GM18511 (cell line): ENCODE data around the gene TRAPPC3.

Source experiments
- ATAC-seq: cut with Tn5 transposase; IDR thresholded peaks from one replicate; pipeline ENCODE4 v1.9.1; 2021; ENCODE audit warnings: mild to moderate bottlenecking, moderate library complexity; ENCODE audit not compliant: unreplicated experiment

The TRAPPC3 gene

DNA sequence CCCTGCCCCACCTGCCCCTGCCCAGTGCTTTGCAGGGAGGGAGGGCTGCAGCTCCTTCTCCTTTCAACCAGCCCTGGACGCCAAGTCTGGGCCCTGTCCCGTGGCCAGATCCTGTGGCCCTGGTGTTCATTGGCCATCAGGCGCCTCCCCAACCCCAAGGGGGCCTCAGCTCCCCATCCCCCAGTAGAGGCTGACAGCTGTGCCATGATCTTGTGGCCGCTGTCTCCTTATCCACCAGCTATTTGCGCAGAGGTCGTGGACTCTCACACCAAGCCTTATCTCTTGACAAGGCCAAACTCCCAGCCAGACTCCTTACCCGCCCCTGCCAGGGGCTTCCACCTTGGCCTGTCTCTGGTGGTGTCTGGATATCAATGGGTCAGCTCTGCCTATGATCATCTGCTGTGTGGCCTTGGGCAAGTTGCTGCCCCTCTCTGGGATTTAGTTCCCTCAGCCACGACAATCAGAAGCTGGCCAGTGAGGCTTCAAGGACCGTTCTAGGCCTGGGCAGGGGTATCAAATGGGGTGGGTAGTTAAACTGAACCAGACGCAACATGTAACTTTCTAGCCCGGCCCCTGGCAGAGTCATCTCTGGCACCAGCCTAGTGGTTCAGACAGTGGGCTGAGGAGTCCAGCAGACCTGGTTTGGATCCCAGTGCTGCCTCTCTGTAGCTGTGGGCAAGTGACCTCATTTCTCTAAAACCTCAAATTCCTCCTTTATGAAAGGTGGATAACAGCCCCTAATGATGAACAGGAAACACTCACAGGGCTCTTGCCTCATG is 21.0 kb downstream of the TRAPPC3 start:
- no peak for ATAC-seq

DNA sequence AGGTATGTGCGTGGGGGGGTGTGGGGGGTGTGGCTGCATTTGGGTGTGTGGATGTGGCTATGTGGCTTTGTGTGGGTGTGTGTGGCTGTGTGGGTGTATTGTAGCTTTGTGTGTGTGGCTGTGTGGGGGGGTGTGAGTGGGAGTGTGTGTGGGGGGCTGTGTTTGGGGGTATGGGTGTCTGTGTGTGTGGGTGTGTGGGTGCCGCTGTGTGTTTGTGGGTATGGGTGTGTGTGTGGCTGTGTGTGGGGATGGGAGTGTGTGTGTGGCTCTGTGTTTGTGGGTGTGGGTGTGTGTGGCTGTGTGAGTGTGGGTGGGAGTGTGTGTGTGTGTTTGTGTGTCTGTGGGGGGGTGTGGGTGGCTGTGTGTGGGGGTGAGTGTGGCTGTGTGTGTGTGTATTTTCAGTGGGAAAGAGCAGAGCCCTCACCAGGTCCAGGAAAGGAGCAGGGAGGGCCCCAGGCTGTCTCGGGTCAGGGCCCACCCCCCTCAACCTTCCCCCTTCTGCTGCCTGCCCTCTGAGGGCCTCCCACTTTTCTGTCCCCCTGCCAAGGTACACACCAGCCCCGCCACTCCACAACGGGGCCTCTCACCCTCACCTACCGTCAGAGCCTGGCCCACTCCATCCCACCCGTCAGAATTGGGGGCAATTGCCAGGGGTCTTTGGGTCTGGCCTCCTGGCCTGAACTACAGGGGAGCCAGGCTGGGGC is 22.3 kb downstream of the TRAPPC3 start:
- ATAC-seq, result no peak

DNA sequence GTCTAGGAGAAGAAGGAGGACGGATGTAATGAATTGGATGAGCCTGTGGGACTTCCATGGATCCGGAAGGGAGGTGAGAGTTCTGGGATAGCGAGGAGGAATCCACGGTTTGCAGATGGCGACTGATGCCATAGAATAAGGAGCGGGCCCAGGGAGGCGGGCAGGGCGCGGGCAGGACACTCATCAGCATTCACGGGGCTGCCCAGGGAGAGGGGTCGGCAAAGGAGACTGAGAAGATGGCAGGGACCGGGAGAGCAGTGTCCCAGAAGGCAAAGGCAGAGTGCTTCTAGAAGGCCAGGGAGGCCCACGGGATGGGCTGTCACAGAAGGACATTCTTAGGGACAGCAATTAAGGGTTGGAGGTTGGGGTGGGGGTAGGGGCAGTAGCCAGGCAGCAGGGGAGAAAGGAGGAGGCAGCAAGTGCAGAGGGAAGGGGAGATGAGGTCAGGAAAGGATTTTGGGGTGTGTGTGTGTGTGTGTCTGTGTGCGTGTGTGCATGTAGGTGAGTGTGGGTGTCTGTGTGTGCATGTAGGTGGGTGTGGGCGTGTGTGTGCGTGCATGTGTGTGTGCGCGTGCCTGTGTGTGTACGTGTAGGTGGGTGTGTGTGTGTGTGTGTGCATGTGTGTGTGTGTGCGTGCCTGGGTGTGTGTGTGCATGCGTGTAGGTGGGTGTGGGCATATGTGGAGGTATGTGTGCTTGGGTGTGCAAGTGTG is 23.1 kb downstream of the TRAPPC3 start:
- ATAC-seq, result no peak

DNA sequence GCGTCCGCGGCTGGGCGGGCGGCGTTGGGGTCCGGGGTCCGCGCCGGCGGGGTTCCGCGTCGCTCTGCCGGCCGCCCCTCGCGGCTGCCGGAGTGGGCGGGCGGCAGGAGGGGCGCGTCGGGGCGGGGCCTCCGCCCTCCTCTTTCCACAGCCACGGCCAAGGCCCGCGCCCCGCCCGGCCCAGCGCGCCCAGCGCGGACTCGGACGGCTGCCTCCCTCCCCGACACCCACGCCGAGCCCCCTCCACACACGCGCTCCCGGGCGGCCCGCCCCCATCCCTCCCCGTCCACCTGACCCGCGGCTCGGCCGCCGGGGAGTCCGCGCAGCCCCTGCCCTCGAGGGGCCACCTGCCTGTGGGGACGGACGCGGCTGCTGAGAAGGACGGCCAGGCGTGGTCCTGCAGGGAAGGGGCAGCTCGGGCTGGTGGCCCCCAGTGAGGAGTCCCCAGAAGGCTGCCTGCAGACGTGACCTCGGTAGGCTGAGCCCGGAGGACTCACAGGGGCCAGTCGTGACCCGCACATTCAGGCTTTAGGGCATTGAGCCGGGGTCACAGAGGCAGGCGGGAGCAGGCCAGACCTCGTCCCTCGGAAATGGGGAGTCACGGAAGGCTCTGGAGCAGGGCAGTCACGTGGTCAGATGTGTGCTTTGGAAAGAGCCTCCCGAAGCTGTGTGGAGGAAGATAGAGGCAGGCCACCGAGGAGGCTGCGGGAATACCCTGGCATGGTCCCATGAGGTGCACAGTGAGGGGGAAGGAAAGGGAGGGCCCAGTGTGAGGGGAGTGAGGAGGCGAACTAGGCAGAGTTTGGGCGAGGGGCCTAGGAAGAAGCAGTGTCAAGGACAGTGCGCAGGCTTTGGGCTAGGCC is 23.9 kb downstream of the TRAPPC3 start, which contains the start of gene COL8A2:
Gene COL8A2, minus strand, starts transcription at position 94 of the 863 bp plus-strand sequence. CDS start 24,980 bp downstream, outside the sequence.
- no peak for ATAC-seq

DNA sequence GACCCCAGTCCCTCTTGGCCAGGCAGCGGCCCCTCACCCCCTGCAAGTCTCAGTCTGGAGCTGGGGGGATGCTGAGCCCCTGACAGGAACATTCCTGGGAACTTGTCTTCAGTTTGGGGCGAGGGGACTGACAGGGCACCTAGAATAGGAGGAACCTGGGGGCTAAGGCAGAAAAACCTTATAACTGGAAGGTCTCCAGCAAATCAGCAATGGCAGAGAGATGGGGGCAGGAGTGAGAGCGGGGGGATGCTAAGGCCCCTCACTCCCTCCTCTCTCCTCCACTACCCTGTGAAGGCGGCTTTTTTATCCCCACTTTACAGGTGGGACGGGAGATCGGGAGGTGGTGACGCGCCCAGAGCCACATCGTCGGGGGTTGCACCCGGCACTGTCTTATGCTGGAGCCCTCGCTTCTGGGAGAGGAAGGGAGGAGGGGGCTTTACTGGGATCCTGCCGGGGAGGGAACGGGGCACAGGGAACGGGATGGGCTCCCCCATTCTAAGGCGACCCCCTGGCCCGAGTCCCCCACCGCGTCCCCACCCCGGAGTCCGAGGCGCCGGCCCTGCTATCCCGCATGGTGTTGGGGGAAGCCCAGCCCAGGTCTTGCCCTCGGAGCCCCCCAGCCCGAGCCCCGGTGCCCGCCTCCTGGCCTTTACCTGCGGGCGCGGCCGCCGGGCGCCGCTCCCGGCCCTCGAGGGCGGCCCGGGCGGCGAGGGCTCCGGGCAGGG is 24.7 kb downstream of the TRAPPC3 start:
- no peak for ATAC-seq

DNA sequence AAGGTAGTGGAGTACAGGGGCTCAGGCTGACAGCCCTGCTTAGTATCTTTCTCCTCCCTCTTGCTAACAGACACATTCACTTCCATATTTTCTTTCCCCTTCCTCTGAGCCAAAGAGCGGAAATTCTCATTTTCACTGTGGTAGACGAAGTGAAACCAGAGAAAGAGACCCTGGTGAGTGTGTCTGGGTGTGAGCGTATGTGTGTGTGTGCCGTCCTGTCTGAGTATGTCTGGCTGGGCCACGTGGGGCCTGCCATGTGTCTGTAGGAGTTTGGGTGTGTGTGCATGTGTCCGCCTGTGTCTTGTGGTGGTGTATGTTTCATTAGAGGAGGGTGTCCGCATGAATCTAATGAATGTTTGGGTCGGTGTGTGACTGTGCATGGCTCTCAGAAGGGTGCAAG is 25.9 kb downstream of the TRAPPC3 start:
- no peak for ATAC-seq

DNA sequence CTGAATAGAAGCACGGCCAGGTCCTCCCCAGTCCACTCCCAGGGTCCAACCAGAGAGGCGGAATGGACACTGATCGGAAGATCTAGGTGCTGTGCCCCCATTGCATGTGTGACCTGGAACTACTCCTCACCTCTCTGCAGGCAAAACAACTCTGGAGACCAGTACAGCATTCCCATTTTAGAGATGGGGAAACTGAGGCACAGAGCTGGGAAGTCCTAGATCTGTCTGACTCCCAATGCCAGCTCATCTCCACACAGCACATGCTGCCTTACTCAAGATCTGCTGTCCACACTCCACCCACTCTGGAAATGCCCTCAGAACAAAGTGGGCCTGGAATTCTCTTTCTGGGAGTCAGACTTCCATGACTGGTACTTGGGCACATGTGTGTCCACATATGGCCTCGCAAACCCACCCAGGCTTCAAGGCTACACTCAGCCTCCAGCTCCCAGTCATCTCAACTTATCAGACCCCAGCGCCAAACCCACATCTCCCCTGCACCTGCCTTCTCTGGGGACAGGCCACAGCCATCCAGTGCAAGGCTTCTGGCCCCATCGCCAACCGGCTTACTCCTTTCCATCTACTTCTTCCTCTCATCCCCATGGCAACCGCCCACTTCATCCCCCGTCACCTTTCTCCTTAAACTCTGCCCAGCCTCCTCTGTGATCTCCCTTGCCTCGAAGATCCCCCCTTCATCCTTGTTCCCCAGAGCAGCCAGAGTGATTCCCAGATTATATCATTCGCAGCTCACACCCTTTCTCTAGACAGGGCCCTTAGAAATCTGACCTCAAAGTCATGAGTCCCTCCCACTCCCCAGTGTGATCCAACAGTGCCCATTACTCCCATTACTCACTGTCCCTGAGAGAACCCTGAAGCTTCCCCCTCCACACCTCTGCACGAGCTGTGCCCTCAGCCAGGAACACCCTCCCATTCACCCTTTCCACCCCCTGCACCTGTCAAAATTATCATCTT is 26.9 kb downstream of the TRAPPC3 start:
- no peak for ATAC-seq

DNA sequence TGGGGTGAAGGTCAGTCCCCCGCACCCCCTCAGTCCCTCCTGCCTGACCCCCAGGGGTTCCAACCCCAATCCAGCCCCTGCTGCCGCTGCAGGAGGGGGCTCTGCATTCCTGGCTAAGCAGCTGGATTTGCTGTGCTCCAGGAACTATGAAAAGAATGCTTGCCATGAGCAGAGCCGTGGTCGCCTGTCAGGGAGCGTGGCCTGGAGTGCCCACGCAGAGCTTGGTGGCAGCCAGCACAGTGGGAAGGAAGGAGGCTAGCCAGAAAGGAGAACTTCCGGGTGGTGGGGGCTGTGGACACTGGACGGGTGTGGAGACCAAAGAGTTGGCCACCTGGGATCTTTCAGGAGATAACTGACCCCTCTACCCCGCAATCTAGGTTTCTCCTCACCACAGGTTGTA is 29.8 kb downstream of the TRAPPC3 start:
- no peak for ATAC-seq

DNA sequence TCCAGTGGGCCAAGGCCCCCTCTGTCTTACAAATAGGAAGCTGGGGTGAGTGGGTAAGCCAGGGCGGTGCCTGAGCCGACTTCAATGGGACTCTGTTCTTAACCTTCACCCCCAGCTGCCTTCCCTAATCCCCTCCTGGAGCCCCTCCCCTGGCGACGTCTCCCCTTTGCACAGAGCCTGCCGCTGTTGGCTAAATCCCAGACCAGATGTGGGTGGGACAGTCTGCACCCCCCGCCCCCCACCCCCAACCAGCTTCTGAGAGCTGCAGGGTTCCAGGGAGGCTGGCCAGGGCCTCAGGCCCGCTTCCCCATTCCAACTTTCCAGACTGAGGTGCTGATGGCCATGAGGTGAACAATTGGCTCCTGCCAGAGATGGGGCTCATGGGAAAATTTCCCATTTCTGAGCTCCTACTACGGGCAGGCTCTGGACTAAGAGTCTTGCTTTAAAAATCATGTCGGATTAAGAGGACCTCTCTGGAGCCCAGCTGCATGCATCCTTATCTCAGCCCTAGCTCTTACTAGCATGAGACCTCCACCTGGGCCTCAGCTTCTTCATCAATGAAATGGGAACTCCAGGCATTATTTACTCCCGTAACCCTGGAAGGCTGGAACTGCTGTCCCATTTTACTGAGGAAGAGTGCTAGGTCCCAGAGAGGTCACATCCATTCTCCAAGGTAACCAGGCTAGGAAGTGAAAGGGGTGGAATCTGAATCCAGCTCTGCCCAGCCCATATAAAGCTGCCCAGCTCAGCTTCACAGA is 30.7 kb downstream of the TRAPPC3 start:
- no peak for ATAC-seq

DNA sequence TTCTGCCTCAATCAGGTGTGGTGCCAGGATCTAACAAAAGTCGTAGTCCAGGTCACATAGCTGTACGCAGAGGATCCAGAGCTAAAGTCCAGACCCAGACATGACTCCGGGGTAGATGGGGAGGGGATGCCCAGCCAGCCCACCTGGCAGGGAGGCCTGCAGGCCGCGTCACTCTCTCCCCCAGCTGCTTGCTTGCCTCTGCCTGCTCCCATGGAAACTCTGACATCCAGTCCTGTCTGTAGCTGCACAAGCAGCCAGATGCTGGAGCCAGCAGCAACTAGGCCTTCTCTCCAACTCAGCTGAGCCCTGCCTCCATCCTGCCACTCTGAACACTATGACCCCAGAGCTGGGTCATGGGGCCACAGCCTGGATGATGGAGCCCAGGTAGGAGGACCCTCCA is 32.4 kb downstream of the TRAPPC3 start:
- ATAC-seq, result no peak

DNA sequence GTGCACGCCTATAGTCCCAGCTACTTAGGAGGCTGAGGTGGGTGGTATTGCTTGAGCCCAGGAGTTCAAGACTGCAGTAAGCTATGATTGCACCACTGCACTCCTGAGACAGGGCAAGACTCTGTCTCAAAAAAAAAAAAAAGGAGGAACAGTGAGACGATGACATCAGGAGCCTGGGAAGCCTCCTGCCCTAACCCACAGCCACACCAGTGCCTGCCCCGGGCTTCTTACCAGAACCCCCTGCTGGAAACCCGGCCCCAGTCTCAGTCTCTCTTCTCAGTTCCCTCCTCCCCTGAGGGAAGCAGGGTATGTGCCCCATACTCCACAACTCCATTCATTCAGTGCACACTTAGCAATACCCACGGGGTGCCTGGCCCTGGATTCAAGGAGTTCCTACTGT is 33.4 kb downstream of the TRAPPC3 start:
- ATAC-seq, result no peak

DNA sequence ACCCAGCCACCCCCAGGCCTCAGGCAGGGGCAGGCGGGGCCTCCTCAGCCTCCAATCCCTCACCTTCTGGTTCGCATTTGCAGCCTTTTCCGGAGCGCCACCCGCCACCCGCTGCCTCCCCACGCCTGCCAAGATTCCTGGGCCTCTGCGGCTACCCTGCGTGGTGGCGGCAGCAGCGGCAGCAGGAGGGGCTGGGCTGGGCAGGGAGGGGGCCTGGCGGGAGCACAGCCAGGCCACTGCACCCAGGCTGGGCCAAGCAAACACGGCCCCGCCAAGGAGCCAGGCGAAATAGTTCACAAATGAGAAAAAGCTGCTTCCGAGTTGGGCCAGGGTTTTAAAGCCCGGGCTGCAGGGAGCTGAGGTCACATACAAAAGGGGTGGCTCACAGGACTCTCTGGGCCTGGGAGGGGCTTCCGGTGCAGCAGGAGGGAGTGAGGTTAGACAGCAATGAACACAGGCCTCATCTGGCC is 34.1 kb downstream of the TRAPPC3 start:
- no peak for ATAC-seq

DNA sequence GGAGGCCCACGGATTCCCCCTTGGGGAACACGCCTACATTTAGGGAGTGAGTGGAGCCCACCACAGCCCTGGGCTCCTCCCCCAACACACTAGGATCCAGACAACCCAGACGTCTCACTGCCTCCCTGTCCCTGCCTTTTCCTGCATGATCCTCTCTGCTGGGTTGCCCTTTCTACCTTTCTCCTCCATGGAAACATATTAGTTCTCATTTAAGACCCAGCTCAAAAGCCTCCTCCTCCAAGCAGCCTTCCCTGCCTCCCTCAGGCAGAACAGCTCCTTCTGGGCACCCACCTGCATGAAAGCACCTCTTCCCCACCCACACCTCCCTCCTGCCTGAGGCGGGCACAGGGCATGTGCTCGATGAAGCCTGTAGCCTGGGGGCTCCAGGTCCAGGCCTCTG is 34.9 kb downstream of the TRAPPC3 start:
- ATAC-seq, result no peak

DNA sequence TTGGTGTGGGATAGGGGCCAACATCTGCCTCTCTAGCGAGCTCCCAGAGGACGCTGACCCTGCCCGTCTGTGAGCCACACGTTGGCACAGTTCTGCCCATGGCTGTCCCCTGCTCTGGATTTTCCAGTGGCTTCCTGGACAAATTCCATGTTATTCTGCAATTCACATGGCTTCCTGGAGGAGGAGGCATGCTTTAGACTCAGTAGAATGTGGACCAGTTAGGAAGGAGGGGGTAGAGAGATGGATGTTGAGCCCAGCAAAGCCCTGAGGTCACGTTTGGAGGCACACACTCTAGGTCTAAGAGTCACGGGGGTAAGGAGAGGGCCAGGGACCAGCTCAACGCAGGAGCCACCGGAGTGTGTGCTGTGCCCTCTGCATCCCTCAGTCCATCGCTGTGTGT is 36.5 kb downstream of the TRAPPC3 start:
- no peak for ATAC-seq

DNA sequence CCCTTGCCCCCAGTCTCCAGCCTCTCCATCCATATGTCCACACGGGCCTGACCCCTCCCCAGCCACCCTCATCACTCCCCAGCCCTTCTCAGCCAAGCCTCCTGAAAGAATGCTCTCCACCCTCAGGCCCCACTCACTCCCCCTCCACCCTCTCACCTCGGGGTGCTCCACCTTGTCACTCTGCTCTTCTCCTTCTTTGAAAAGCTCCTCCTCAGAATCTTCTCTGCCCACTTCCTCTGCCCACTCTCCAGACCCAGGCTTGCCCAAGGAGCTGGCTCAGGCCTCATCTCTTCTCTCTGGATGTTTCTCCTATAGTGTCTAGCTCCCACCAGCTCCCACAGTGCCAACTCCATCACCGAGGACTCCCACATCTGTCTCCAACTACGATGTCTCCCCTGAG is 38.1 kb downstream of the TRAPPC3 start:
- no peak for ATAC-seq

DNA sequence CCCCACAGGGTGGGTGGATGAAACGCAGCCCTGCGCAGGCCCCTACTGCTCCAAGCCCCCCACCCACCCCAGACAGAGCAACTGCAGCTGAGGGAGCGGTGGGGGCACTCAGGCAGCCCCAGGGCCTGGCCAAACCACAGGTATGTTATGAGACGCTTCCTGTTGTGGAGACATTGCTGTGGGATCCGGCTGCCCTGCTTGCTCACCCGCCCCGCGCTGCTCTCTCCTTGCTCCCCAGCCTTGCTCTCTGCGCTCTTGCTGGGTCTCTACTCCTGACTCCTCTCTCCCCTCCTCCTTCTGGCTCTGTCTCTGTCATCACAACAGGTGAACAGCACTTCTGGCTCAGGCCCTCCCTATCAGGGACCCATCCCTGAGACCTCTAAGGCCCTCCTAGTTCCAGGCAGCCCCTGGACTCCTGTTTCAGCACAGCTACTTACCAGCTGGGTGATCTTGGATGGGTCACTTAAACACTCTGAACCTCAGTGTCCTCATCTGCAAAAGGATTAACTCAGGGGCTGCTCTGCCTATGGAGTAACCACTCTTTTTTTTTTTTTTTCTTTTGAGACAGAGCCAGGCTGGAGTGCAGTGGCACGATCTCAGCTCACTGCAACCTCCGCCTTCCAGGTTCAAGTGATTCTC is 40.1 kb downstream of the TRAPPC3 start:
- no peak for ATAC-seq

DNA sequence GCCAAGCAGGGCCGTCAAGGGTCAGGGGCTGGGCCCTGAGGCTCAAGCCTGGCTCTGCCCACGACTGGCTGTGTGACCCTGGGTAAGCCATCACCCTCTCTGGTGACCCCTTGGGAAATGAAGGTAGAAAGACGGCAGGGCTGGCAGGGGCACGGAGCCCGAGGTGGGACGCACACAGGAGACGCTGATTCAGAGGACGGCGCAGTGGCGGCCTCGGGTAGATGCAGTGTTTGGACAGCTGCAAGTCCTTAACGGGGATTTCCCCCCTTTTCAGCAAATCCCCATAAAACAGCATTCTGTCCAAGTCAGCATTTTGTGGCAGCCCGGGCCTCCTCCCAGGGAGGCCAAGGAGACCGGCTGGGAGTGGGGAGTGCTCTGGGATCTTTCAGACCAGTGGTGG is 41.0 kb downstream of the TRAPPC3 start:
- ATAC-seq, result no peak

DNA sequence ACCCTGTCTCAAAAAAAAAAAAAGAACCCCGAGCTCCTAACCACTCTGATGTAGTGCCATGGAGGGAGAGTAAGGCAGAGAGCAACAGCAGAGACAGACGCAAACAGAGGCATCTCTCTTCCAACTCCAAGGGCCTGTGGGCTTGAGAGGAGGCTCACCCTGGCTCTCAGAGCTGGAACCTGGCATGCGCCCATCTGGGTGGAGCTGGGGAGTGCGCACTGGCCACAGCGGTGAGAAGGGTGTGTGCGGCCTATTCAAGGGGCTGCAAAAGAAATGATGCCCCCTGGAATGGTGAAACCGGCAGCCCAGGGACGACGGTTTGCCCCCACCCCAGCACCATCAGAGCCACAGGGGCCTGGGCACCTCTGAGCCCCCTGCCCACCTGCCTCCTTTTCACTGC is 41.9 kb downstream of the TRAPPC3 start:
- no peak for ATAC-seq
